ENCODE measurements around the gene GOLT1A. TPM values are rescaled to one million over a fixed set of nuclear protein-coding genes. Genes with fewer than 3 reads are reported as not detected.
A peak's percentile ranks its signal among the peaks of the same experiment; 100 is the strongest.

The GOLT1A gene
- total RNA-seq, 1 donor from 2014 or later: not detected

DNA sequence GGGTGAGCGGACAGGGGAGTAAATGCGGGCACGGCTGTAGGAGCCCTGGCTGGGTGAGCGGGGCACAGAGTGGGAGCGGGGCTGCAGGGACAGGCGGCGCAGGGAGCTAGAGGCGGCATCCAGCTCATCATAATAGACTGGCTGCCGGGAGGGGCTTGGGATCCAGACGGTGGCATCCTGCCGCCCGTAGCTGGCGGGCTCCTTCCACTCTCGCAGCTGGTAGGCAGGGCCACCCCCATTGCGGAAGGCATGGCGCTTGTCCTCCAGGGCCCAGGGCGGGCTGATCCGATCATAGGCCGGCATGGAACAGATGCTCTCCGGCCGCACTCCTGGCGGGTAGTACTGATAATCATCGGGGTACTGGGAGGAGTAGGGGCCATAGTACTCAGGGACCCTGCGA lies 43.7 kb upstream of the GOLT1A start:
- Mint-ChIP-seq H3K4me1 (peaks cover 41% of the 10 kb centered on the region), H3K4me3 (no peak overlapping the region), H3K9me3 (no peaks in the 10 kb centered on the region), H3K27me3 (ENCODE audit: low read depth) (no peaks in the 10 kb centered on the region), H3K36me3 (ENCODE audit: low read depth) (no peaks in the 10 kb centered on the region), H3K27ac (ENCODE audit: unreplicated experiment) (no peak overlapping the region)
- no peak for DNase-seq (ENCODE audit: low read depth, low spot score)
- TF ChIP-seq, protein P1, sequence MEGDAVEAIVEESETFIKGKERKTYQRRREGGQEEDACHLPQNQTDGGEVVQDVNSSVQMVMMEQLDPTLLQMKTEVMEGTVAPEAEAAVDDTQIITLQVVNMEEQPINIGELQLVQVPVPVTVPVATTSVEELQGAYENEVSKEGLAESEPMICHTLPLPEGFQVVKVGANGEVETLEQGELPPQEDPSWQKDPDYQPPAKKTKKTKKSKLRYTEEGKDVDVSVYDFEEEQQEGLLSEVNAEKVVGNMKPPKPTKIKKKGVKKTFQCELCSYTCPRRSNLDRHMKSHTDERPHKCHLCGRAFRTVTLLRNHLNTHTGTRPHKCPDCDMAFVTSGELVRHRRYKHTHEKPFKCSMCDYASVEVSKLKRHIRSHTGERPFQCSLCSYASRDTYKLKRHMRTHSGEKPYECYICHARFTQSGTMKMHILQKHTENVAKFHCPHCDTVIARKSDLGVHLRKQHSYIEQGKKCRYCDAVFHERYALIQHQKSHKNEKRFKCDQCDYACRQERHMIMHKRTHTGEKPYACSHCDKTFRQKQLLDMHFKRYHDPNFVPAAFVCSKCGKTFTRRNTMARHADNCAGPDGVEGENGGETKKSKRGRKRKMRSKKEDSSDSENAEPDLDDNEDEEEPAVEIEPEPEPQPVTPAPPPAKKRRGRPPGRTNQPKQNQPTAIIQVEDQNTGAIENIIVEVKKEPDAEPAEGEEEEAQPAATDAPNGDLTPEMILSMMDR (conservative IDR thresholded peaks at IDR 0.05): no peak

DNA sequence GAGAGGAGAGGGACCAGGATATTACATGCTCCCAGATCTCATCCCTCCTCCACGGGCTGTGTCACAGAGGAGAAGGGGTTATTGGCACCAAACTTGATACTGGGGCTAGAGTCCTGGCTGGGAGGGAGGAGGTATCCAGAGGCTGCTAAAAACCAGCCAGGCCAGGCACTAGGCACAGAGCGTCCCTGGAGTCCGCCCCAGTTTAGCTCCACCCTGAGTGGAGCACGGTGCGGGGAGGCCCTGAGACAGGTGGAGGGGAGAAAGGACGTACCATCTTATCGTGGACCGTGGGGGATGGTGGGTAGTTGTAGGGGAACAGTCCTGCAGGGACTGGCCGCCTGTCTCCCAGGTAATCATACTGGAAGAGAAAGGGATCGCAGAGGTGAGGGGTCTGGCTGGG lies 42.7 kb upstream of the GOLT1A start:
- peaks cover 39% of the 10 kb centered on the region for H3K4me1 Mint-ChIP-seq
- peak overlapping the region; percentile 89 for H3K27ac Mint-ChIP-seq (ENCODE audit: unreplicated experiment)
- no peaks in the 10 kb centered on the region for H3K9me3 Mint-ChIP-seq
- H3K36me3 Mint-ChIP-seq (ENCODE audit: low read depth): no peaks in the 10 kb centered on the region
- peak overlapping the region; percentile 6 for H3K4me3 Mint-ChIP-seq
- DNase-seq (ENCODE audit: low read depth, low spot score): no peak
- no peaks in the 10 kb centered on the region for H3K27me3 Mint-ChIP-seq (ENCODE audit: low read depth)
- TF ChIP-seq, protein P1 (conservative IDR thresholded peaks at IDR 0.05): no peak

DNA sequence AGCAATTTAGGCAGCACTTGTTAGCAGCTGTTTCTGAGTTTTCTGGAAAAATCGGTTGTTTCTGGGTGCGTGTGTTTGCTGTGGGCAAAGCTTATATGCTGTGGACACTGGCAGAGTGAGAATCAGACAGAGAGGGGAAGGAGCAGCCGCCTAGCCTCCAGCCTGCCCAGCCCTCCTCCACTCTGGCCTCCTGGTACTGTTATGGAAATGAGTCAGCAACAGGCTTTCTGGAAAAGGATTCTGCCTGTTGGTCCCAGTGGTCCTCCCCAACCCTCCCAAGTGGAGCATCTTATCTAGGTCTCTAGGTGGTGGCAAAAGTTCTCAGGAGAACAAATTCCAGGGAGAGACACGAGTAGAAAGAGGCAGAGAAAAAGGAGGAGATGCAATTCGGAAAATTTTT lies 42.2 kb upstream of the GOLT1A start:
- Mint-ChIP-seq H3K36me3 (ENCODE audit: low read depth) (no peaks in the 10 kb centered on the region), H3K27me3 (ENCODE audit: low read depth) (no peaks in the 10 kb centered on the region), H3K27ac (ENCODE audit: unreplicated experiment) (no peak overlapping the region), H3K4me3 (peak overlapping the region; percentile 6), H3K4me1 (peaks cover 39% of the 10 kb centered on the region), H3K9me3 (no peaks in the 10 kb centered on the region)
- TF ChIP-seq, protein P1 (conservative IDR thresholded peaks at IDR 0.05): no peak
- DNase-seq (ENCODE audit: low read depth, low spot score): no peak

DNA sequence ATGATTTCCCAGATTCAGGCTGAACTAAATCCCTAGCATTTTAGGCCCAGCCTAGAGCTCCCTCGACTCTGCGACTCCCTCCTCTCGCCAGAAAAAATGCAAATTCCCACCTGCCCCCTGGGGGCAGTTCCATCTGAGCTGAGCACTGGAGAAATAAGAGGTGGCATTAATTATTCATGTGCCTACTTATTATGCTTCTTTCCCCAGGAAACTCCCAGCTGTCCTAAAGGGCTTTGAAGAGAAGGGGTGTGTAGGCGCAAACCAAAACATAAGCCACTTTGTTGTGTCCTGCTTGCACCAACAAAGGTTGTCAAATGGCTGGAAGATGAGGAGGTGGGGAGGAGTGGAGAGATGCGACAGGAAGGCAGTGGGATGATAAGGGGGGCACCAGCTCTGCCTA lies 41.4 kb upstream of the GOLT1A start:
- DNase-seq (ENCODE audit: low read depth, low spot score): peak; percentile 21
- H3K9me3 Mint-ChIP-seq: no peaks in the 10 kb centered on the region
- peak overlapping the region; percentile 41 for H3K4me3 Mint-ChIP-seq
- TF ChIP-seq, protein P1 (conservative IDR thresholded peaks at IDR 0.05): no peak
- peaks cover 39% of the 10 kb centered on the region for H3K4me1 Mint-ChIP-seq
- no peaks in the 10 kb centered on the region for H3K27me3 Mint-ChIP-seq (ENCODE audit: low read depth)
- peak overlapping the region; percentile 52 for H3K27ac Mint-ChIP-seq (ENCODE audit: unreplicated experiment)
- no peaks in the 10 kb centered on the region for H3K36me3 Mint-ChIP-seq (ENCODE audit: low read depth)

DNA sequence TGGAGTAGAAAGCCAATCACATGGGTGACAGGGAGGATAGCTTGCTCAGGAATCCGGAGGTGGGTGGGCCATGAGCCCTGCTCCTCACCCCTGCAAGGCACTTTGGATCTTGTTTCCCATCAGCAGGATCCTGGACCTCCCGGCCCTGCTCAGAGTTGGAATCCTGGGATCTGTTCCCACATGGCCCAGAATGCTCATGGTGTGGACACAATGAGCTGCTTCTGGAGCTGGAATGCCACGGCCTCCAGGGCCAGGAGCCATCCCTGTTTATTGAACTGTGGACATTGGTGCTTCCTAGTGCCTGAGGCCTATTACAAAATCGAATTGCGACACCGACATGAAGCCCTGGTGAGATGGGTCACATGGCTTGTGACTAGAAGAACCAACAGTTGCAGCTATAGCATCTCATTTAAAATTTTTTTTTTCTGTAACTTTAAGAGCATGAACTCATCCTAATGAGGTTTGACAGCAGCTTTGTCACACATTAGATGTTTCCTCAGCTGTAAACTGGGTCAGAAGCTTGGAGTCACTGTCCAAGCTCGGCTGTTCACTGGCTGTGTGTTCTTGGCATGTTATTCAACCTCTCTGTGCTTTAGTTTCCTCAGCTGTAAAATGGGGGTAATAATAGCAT lies 40.4 kb upstream of the GOLT1A start:
- peaks cover 43% of the 10 kb centered on the region for H3K4me1 Mint-ChIP-seq
- H3K4me3 Mint-ChIP-seq: no peak overlapping the region
- H3K36me3 Mint-ChIP-seq (ENCODE audit: low read depth): no peaks in the 10 kb centered on the region
- DNase-seq (ENCODE audit: low read depth, low spot score): no peak
- H3K27me3 Mint-ChIP-seq (ENCODE audit: low read depth): peaks cover 3% of the 10 kb centered on the region
- H3K9me3 Mint-ChIP-seq: no peaks in the 10 kb centered on the region
- TF ChIP-seq, protein P1 (conservative IDR thresholded peaks at IDR 0.05): no peak
- H3K27ac Mint-ChIP-seq (ENCODE audit: unreplicated experiment): no peak overlapping the region
